H54 (cell line): ENCODE data around the gene COL26A1.
"Not testable (repeated sequence)": the region's sequence is repeated elsewhere in the genome, so short reads cannot be mapped to it uniquely, and the experiment has no call there.

Source experiments
- DNase-seq: peaks from one replicate; pipeline ENCODE4 v3.0.0; 2011; ENCODE audit warnings: low spot score, mixed read lengths; ENCODE audit not compliant: insufficient read length
- FAIRE-seq: peaks from 3 replicates; lab custom pipeline; 2011; peaks lifted over from hg19 to GRCh38; lab: Jason Lieb, UNC
- POLR2A ChIP-seq: IDR thresholded peaks from 2 replicates; pipeline ENCODE4 v1.6.1; 2011; ENCODE audit warnings: low read depth, mild to moderate bottlenecking, low read length

The COL26A1 gene

GRCh38 chr7:101494602-101495329 is 132.1 kb downstream of the COL26A1 start:
- DNase-seq = no peak
- no peak for FAIRE-seq
- TF ChIP-seq POLR2A = no peak

DNA sequence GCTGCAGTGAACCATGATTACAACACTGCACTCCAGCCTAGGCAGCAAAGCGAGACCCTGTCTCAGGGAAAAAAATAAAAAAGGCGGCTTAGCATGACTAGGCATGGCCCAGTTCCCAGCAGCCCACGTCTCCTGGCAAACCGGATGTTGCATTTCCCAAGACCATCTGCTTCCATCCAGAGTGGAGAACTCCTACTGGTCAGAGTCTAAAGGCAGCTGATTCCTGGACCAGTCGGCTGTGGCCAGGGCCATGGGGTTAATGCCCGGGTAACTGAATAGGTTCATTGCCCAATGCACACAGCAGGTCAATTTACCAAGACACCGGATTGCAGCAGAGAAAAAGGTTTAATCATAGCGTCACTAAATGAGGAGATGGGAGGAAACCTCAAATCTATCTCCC is 133.3 kb downstream of the COL26A1 start:
- FAIRE-seq = no peak

DNA sequence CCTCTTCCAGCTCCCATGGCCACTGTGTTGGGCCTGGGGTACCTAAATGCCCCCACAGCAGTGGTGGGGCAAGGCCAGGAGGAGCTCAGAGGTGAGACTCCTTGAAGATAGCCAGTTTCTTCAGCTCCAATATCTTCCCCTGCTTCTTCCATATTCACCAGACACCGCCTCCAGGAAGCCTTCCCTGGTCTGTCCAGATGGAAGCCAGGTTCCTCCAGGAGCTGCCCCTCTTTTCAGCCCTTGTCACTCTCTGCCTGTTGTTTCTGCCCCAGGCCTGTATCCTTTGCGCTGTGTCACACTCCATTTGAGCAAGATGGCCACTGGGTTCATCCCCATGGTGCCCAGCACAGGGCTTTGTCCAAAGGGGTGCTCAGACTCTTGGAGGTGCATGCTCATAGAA is 138.7 kb downstream of the COL26A1 start:
- TF ChIP-seq POLR2A = no peak
- no peak for DNase-seq
- FAIRE-seq = no peak

More for the DNA sequence above, 133.3 kb downstream of the COL26A1 start:
- no peak for DNase-seq
- TF ChIP-seq POLR2A = no peak

DNA sequence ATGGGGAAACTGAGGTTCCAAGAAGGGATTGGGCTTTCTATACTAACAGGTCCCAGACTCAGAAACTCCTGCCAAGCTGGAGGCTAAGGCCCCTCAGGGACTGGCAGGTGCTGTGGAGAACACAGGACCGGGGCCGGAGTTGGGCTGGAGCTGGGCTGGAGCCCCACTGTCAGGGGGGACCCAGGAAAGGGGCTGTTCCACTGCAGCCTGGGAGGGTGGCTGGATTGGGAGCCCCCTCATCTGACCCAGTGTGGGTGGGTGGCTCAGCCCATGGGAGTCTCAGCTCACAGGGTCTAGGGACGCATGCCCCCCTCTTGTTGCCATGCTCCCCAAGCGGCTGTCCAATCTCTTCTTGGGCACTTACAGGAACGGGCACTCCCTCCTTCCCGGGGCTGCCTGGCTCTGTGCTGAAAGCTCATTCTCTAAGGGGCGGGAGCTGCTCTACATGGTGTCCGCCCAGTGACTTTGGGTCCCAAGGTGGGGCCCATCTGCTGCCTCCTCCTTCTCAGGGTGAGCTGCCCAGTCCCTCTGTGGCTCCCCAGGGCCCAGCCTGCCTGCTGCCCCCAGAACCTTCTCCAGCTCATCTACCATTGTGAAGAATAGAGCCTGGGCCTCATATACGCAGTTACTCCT is 139.9 kb downstream of the COL26A1 start:
- FAIRE-seq (no peak), DNase-seq (no peak)
- TF ChIP-seq POLR2A = no peak

DNA sequence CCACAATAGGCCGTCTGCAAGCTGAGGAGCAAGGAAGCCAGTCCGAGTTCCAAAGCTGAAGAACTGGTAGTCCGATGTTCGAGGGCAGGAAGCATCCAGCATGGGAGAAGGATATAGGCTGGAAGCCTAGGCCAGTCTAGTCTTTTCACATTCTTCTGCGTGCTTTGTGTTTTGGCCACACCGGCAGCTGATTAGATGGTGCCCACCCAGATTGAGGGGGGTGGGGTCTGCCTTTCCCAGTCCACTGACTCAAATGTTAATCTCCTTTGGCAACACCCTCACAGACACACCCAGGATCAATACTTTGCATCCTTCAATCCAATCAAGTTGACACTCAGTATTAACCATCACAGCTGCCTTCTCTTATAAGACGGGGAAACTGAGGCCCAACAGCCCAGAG is 142.8 kb downstream of the COL26A1 start:
- not testable (repeated sequence) for DNase-seq, FAIRE-seq

DNA sequence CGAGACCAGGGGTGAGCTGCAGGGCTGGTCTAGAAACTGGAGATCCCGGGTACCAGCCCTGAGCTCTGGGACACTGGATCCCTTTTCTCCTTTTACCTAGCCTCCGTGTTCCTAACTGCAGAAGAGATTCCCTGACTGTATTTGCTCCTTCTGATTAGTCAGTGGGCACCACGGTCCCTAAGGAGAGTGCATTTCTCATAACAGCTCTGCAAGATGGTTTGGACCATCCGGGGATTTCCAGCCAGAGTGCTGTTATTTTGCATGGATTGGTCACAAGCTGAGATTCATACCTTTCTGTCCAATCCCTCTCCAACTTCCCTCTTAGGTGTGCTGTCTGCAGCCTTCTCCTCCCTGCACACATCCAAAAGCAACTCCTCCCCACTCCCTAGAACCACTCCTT is 143.9 kb downstream of the COL26A1 start:
- no peak for TF ChIP-seq POLR2A
- FAIRE-seq (no peak), DNase-seq (no peak)

DNA sequence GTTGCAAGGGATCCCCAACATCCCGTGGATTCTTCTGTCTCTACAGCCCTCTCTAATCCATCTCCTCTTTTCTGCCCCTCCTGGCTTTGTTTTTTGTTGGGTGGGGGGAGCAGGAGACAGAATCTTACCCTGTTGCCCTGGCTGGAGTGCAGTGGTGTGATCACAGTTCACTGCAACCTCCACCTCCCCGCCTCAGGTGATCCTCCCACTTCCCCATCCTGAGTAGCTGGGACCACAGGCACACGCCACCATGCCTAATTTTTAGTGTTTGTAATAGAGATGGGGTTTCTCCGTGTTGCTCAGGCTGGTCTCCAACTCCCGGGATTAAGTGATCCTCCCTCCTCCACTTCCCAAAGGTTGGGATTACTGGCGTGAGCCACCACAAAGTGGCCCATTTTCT is 144.7 kb downstream of the COL26A1 start:
- no peak for DNase-seq
- TF ChIP-seq POLR2A = no peak
- FAIRE-seq = no peak

- DNase-seq (peak; percentile 35), FAIRE-seq (no peak)
- TF ChIP-seq POLR2A = no peak
Observed at GRCh38 chr7:101507791-101508252, 145.1 kb downstream of the COL26A1 start.

GRCh38 chr7:101510297-101510696 is 147.6 kb downstream of the COL26A1 start:
- DNase-seq (no peak), FAIRE-seq (no peak)
- no peak for TF ChIP-seq POLR2A

- TF ChIP-seq POLR2A = no peak
Observed at GRCh38 chr7:101511965-101512364, 149.3 kb downstream of the COL26A1 start.

GRCh38 chr7:101516851-101517250 is 154.2 kb downstream of the COL26A1 start:
- no peak for TF ChIP-seq POLR2A
- DNase-seq = no peak
- FAIRE-seq = no peak

More at GRCh38 chr7:101511965-101512364, 149.3 kb downstream of the COL26A1 start:
- FAIRE-seq (no peak), DNase-seq (no peak)

DNA sequence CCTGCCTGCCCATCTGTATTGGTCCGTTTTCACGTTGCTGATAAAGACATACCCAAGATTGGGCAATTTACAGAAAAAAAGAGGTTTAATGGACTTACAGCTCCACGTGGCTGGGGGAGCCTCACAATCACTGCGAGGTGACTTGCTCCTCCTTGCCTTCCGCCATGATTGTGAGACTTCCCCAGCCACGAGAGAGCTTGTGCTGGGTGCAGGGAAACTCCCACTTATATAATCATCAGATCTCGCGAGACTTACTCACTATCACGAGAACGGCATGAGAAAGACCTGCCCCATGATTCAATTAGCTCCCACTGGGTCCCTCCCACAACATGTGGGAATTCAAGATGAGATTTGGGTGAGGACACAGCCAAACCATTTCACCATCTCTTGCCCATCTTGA is 154.6 kb downstream of the COL26A1 start:
- DNase-seq = no peak
- no peak for TF ChIP-seq POLR2A
- no peak for FAIRE-seq

DNA sequence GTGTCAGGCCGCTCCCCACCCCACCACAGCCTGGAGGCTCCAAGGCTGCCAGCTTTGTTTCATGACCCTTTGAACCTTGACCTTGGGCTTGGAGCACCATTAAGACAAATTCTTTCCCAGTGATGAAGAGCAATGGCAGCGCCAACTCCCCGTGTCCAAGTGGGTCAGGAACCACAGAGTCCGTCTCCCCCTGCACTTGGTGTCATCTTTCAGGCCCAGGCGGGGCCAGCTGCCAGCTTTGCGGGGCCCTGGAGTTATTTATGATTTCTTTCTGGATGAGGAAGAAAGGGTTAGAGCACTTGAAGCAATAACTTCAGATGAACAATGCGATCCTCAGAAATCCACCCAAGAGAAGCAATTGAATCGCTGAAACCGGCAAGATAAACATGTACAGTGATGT is 155.7 kb downstream of the COL26A1 start:
- no peak for DNase-seq
- no peak for FAIRE-seq
- TF ChIP-seq POLR2A = no peak

GRCh38 chr7:101519324-101520023 is 156.8 kb downstream of the COL26A1 start:
- FAIRE-seq (no peak), DNase-seq (no peak)
- TF ChIP-seq POLR2A = no peak
